C4-2B (cell line): ENCODE results near the gene CDK15.
"Not testable (repeated sequence)": the region's sequence is repeated elsewhere in the genome, so short reads cannot be mapped to it uniquely, and the experiment has no call there.

Source experiments
- H3K27ac ChIP-seq: fragments of 450-650 bp; 2 replicates; pipeline ENCODE4 v1.5.1; 2017
- CTCF ChIP-seq: fragments of 450-650 bp; conservative IDR thresholded peaks from 2 replicates; pipeline ENCODE4 v1.5.1; 2017; ENCODE audit warnings: mild to moderate bottlenecking
- ZFX ChIP-seq: fragments of 450-650 bp; IDR thresholded peaks from 2 replicates; pipeline ENCODE4 v1.6.1; 2017

Gene CDK15

GRCh38 chr2:201798252-201798913 lies 8.0 kb upstream of the CDK15 start:
- no peak for TF ChIP-seq CTCF
- no peak for TF ChIP-seq ZFX
- no peak overlapping the region for H3K27ac ChIP-seq

- H3K27ac ChIP-seq: not testable (repeated sequence)
Measured at GRCh38 chr2:201798914-201799285, 7.4 kb upstream of the CDK15 start.

GRCh38 chr2:201807452-201807999 lies 1.2 kb downstream of the CDK15 start:
- no peak overlapping the region for H3K27ac ChIP-seq
- no peak for TF ChIP-seq CTCF
- TF ChIP-seq ZFX: no peak

More at GRCh38 chr2:201798914-201799285, 7.4 kb upstream of the CDK15 start:
- TF ChIP-seq CTCF: peak; percentile 18

- no peak overlapping the region for H3K27ac ChIP-seq
- no peak for TF ChIP-seq CTCF
- TF ChIP-seq ZFX: no peak
Measured at GRCh38 chr2:201808027-201808426, 1.7 kb downstream of the CDK15 start.

- TF ChIP-seq CTCF: no peak
- TF ChIP-seq ZFX: no peak
- H3K27ac ChIP-seq: no peak overlapping the region
Measured at GRCh38 chr2:201809633-201810032, 3.3 kb downstream of the CDK15 start.

GRCh38 chr2:201810604-201811003 lies 4.3 kb downstream of the CDK15 start:
- H3K27ac ChIP-seq: not testable (repeated sequence)

GRCh38 chr2:201813996-201814760 lies 7.8 kb downstream of the CDK15 start:
- TF ChIP-seq CTCF: no peak
- TF ChIP-seq ZFX: no peak

More at GRCh38 chr2:201813996-201814760, 7.8 kb downstream of the CDK15 start:
- H3K27ac ChIP-seq: no peak overlapping the region
